ENCODE data around the gene RPL41. TPM values are rescaled to one million over a fixed set of nuclear protein-coding genes. Genes with fewer than 3 reads are reported as not detected.

RPL41 gene
- total RNA-seq, 6 experiments from 2014 or later = 2,722 to 3,464 (median 3,292) TPM

DNA sequence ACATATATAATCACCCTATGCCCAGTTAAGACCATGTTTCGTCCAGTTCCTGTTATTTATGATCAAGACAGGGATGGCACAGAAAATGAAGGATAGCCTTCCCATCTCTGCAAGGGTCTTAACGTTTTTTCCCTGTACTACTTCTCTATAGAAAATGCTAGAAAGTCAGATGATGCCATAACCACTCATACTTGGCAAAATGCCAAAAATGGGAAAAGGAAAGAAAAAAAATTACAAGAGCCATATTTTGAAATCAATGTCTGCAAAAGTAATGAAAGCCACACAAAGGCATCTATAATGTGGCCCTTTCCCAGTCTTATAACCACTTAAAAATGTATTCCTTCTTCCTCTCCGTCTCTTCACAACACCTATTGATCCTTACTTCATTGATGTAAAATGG lies 34.1 kb downstream of the RPL41 start:
- H3K9me3 Mint-ChIP-seq = no peaks in the 10 kb centered on the region
- peak overlapping the region; percentile 97 for H3K4me3 Mint-ChIP-seq
- TF ChIP-seq, protein P1, sequence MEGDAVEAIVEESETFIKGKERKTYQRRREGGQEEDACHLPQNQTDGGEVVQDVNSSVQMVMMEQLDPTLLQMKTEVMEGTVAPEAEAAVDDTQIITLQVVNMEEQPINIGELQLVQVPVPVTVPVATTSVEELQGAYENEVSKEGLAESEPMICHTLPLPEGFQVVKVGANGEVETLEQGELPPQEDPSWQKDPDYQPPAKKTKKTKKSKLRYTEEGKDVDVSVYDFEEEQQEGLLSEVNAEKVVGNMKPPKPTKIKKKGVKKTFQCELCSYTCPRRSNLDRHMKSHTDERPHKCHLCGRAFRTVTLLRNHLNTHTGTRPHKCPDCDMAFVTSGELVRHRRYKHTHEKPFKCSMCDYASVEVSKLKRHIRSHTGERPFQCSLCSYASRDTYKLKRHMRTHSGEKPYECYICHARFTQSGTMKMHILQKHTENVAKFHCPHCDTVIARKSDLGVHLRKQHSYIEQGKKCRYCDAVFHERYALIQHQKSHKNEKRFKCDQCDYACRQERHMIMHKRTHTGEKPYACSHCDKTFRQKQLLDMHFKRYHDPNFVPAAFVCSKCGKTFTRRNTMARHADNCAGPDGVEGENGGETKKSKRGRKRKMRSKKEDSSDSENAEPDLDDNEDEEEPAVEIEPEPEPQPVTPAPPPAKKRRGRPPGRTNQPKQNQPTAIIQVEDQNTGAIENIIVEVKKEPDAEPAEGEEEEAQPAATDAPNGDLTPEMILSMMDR (IDR thresholded peaks at IDR 0.05) = no peak
- H3K27me3 Mint-ChIP-seq (ENCODE audit: insufficient read depth) = peaks cover 2% of the 10 kb centered on the region
- DNase-seq = peak; percentile 34
- peaks cover 8% of the 10 kb centered on the region for H3K36me3 Mint-ChIP-seq (ENCODE audit: low read depth)
- H3K27ac Mint-ChIP-seq = peak overlapping the region; percentile 61
- H3K4me1 Mint-ChIP-seq (ENCODE audit: low read depth) = peaks cover 38% of the 10 kb centered on the region

DNA sequence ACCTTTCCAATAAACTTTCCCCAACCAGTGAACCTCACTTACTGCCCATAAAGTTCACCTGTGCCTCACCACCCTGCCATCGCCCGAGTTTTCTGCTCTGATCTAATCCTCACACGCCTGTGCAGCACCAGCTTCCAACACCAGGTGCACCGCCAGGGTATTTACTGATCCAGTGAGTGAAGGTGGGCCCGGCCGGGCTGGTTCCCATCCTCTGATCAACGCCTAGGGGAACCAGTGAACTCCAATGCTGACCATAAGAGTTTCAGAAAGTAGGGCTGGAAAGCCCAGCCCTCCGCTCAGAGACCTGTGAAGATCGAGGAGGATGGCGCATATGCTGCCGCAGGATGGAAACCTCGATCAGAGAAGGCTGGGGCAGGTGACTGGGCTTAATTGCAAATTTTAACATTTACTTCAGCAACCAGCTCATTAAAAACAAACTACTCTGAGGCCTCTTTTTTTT lies 35.3 kb downstream of the RPL41 start:
- no peak for DNase-seq

DNA sequence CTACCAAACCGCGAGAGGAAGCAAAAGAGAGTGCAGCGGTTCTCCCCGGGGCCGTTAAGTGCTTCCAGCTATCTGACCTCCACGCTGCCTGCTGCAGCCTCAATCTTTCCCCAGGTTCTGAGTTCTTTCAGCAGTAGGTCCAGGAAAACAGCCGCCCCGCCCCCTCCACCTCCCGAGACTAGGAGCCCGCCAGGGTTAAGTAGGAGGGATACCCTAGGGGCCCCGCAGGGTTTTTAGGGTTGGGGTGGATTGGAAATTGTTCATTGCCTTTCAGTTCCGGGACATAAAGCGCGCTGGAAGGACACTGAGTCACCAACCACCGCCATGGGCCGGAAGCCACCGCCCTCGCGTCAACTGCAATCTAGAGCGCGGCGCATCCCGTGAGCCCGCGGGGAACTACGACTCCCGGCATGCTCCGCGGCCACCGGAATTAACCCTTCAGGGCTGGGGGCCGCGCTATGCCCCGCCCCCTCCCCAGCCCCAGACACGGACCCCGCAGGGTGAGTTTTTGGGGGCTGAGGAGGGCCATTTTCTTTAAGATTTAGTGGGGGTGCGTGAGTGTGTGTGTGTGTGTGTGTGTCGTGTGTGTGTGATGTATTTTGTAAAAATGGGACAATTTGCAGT lies 35.8 kb downstream of the RPL41 start, which contains the start of gene MYL6B:
MYL6B (plus strand) TSS at position 456 of the 624 bp plus-strand sequence. CDS start 1,332 bp downstream, outside the sequence.
- H3K27ac Mint-ChIP-seq = peak within 1 kb of the TSS; percentile 93
- TF ChIP-seq, protein P1 (IDR thresholded peaks at IDR 0.05) = no peak
- peak within 1 kb of the TSS; percentile 97 for H3K4me3 Mint-ChIP-seq
- H3K9me3 Mint-ChIP-seq = no peaks in the 10 kb centered on the region
- H3K4me1 Mint-ChIP-seq (ENCODE audit: low read depth) = peaks cover 41% of the 10 kb centered on the region
- peaks cover 2% of the 10 kb centered on the region for H3K27me3 Mint-ChIP-seq (ENCODE audit: insufficient read depth)
- H3K36me3 Mint-ChIP-seq (ENCODE audit: low read depth) = peaks cover 12% of the 10 kb centered on the region
- DNase-seq = peak; percentile 86

More for the DNA sequence above, 35.3 kb downstream of the RPL41 start:
- Mint-ChIP-seq H3K27me3 (ENCODE audit: insufficient read depth) (peaks cover 2% of the 10 kb centered on the region), H3K4me3 (peak overlapping the region; percentile 97), H3K9me3 (no peaks in the 10 kb centered on the region), H3K4me1 (ENCODE audit: low read depth) (peaks cover 38% of the 10 kb centered on the region), H3K27ac (peak overlapping the region; percentile 93), H3K36me3 (ENCODE audit: low read depth) (peaks cover 12% of the 10 kb centered on the region)
- TF ChIP-seq, protein P1 (IDR thresholded peaks at IDR 0.05) = peak; percentile 74

DNA sequence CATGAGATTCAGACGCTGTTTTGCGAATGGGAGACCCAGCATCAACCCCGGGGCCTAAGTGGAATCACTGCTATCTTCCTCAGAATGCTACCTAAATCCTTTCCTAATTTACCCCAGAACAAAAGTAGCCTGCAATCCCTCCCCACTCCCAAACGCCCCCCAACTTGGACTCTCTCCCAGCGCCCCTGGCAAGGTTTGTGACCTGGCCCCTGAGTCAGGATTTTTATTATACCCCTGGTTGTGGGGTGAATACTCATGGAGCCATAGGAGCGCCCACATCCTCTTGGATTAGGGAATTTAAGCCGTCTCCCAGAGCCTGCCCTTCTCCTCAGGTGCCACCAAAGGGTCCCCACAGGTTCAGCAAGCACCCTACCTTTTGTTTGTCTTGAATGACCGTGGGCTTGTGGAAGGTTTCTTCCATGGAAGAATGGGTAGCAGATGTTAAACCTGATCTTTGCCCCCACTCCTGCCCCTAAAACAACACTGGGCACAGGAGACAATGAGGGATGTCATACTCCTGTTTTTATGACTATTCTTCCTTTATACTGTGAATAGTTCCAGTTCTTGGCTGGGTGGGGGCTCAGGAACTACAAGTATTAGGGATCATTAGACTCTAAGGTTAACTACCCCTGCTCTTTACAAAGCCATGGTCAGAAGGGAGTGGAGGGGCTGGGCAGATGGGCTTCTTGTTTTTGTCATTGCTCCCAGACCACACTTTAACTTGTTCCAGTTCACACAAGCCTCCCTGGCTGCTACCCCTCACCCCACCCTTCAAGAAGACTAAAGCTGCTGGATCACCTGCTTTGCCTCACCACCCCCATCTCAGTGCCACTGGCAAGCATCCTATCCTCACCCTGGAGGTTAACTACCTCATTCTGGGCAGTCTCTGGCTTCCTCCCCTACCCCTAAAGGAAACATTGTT lies 36.6 kb downstream of the RPL41 start:
- TF ChIP-seq, protein P1 (IDR thresholded peaks at IDR 0.05) = no peak
- Mint-ChIP-seq H3K4me1 (ENCODE audit: low read depth) (peaks cover 47% of the 10 kb centered on the region), H3K27me3 (ENCODE audit: insufficient read depth) (peaks cover 2% of the 10 kb centered on the region), H3K9me3 (peaks cover under 1% of the 10 kb centered on the region; the same call in 1 of the 2 replicates), H3K4me3 (peak overlapping the region; percentile 97), H3K27ac (peak overlapping the region; percentile 93), H3K36me3 (ENCODE audit: low read depth) (peaks cover 12% of the 10 kb centered on the region)
- no peak for DNase-seq

DNA sequence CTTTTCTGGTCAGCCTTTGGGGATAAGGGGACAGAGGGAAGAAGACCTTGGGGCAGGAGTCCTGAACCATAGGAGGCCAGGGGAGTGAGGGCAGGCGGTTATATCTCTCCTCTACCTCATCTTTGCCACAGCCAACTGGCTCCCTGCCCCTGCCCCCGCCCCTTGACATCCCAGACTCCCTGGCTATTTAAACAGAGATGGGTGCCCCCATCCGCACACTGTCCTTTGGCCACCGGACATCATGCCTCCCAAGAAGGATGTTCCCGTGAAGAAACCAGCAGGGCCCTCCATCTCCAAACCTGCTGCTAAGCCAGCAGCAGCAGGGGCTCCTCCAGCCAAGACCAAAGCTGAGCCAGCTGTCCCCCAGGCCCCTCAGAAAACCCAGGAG lies 37.2 kb downstream of the RPL41 start:
- peak overlapping the region; percentile 93 for H3K27ac Mint-ChIP-seq
- DNase-seq = no peak
- H3K9me3 Mint-ChIP-seq = peaks cover 6% of the 10 kb centered on the region
- TF ChIP-seq, protein P1 (IDR thresholded peaks at IDR 0.05) = no peak
- peaks cover 18% of the 10 kb centered on the region for H3K36me3 Mint-ChIP-seq (ENCODE audit: low read depth)
- H3K4me3 Mint-ChIP-seq = peak overlapping the region; percentile 97
- peaks cover 47% of the 10 kb centered on the region for H3K4me1 Mint-ChIP-seq (ENCODE audit: low read depth)
- peaks cover 8% of the 10 kb centered on the region for H3K27me3 Mint-ChIP-seq (ENCODE audit: insufficient read depth)

All from HFFc6 (cell line).